NCI-H146 treated with DMSO at 0.1 percent for 48 hours (cell line): ENCODE results near the gene EYA4.
A peak's percentile ranks its signal among the peaks of the same experiment; 100 is the strongest.

Experiments used
- DNase-seq: peaks from one replicate; lab custom pipeline; 2025; ENCODE audit not compliant: unreplicated experiment; lab: John Stamatoyannopoulos, UW

Gene EYA4

GRCh38 chr6:133242637-133243585, 1.8 kb downstream of the EYA4 start:
- no peak for DNase-seq

- no peak for DNase-seq
Observed at GRCh38 chr6:133243723-133244305, 2.7 kb downstream of the EYA4 start.

GRCh38 chr6:133244519-133244918, 3.4 kb downstream of the EYA4 start:
- DNase-seq: no peak

- no peak for DNase-seq
Observed at GRCh38 chr6:133245007-133245406, 3.9 kb downstream of the EYA4 start.

- no peak for DNase-seq
Observed at GRCh38 chr6:133245422-133245903, 4.3 kb downstream of the EYA4 start.

GRCh38 chr6:133247581-133247980, 6.4 kb downstream of the EYA4 start:
- no peak for DNase-seq

GRCh38 chr6:133248241-133249001, 7.3 kb downstream of the EYA4 start:
- DNase-seq: no peak

GRCh38 chr6:133251688-133252087, 10.5 kb downstream of the EYA4 start:
- no peak for DNase-seq

- no peak for DNase-seq
Observed at GRCh38 chr6:133254552-133255228, 13.5 kb downstream of the EYA4 start.

- no peak for DNase-seq
Observed at GRCh38 chr6:133257545-133258105, 16.5 kb downstream of the EYA4 start.

GRCh38 chr6:133259561-133259960, 18.4 kb downstream of the EYA4 start:
- DNase-seq: no peak

- no peak for DNase-seq
Observed at GRCh38 chr6:133262804-133263203, 21.6 kb downstream of the EYA4 start.

- no peak for DNase-seq
Observed at GRCh38 chr6:133265066-133265465, 23.9 kb downstream of the EYA4 start.

- DNase-seq: no peak
Observed at GRCh38 chr6:133266186-133266585, 25.0 kb downstream of the EYA4 start.

- no peak for DNase-seq
Observed at GRCh38 chr6:133268621-133269020, 27.5 kb downstream of the EYA4 start.

GRCh38 chr6:133274813-133275212, 33.7 kb downstream of the EYA4 start:
- DNase-seq: no peak

- DNase-seq: no peak
Observed at GRCh38 chr6:133275213-133275612, 34.1 kb downstream of the EYA4 start.

- DNase-seq: no peak
Observed at GRCh38 chr6:133277228-133277899, 36.2 kb downstream of the EYA4 start.

GRCh38 chr6:133277900-133278545, 36.9 kb downstream of the EYA4 start:
- DNase-seq: no peak

- DNase-seq: peak; percentile 9
Observed at GRCh38 chr6:133286765-133287164, 45.6 kb downstream of the EYA4 start.
